Left lung (tissue), 10 donors: ENCODE data around the gene UBE2V1. TPM values are rescaled to one million over a fixed set of nuclear protein-coding genes. Genes with fewer than 3 reads are reported as not detected.

Source experiments
- ATAC-seq: fragments of 200-7000 bp; cut with Tn5 transposase; one replicate; pipeline ENCODE4 v1.9.1; 2020; ENCODE audit warnings: moderate library complexity
- DNase-seq, 4 donors: peaks; one replicate each; pipeline ENCODE4 v3.0.0-alpha.2; 2013 to 2020
- H3K27ac ChIP-seq, 2 donors: fragments of 200-600 bp; sonication (generic) in 1 of 2; one replicate each; pipeline versions ENCODE4 v1.5.0 to v1.8.0; 2020 to 2021
- H3K27me3 ChIP-seq, 2 donors: fragments of 200-600 bp; sonication (generic) in 1 of 2; one replicate each; pipeline versions ENCODE4 v1.5.0 to v1.8.0; 2020 to 2021
- H3K36me3 ChIP-seq, 2 donors: fragments of 200-600 bp; sonication (generic) in 1 of 2; one replicate each; pipeline versions ENCODE4 v1.5.0 to v1.8.0; 2020 to 2021
- H3K4me1 ChIP-seq, 2 donors: fragments of 200-600 bp; one replicate each; pipeline ENCODE4 v1.8.0; 2021
- H3K4me3 ChIP-seq, 2 donors: fragments of 200-600 bp; sonication (generic) in 1 of 2; one replicate each; pipeline versions ENCODE4 v1.5.0 to v1.8.0; 2020 to 2021; ENCODE audit warnings: mild to moderate bottlenecking in 1 of 2
- H3K9me3 ChIP-seq, 2 donors: fragments of 200-600 bp; sonication (generic) in 1 of 2; one replicate each; pipeline versions ENCODE4 v1.5.0 to v1.8.0; 2020 to 2021
- intact Hi-C, 2 donors: fragments of 100-400 bp; cut with DNase I; formaldehyde crosslinking; loops; one replicate each; pipeline versions ENCODE4 v1.11.2 to v1.14.2; 2022
- polyA plus RNA-seq, 6 donors: library from polyadenylated mRNA; unstranded; fragments of 120-200 nt; gene quantifications; one replicate each; pipeline ENCODE4 v1.2.1, GENCODE V29; 2013; ENCODE audit not compliant: insufficient read length in 6 of 6
- total RNA-seq, 2 donors: library from RNA; stranded (reverse); fragmentation: NEBNext Ultra II Directional; extraction: Animal tissue kit (Norgen Biotek cat#: 25700); gene quantifications; one replicate each; pipeline ENCODE4 v1.2.1, GENCODE V29; 2021
- TF ChIP-seq, protein P1 (sequence below), 2 donors: fragments of 200-600 bp; sonication (generic) in 1 of 2; IDR thresholded peaks; one replicate each; pipeline versions ENCODE4 v1.5.0 to v1.8.0; 2021; ENCODE audit warnings: antibody characterized with exemption in 2 of 2
- donor health status: DM: no; HTN: yes; CAD: no.
- donor health status: DM: no; HTN: no; CAD: no.

UBE2V1 gene
- total and polyA plus RNA-seq, 8 donors, result 72.6 to 178 (median 152) TPM

- peaks cover 0 to 14% of the 10 kb centered on the region in 2 donors for H3K4me1 ChIP-seq
- intact Hi-C loops, result loop anchor here in 1 of 2 donors (5.0 kb wide), 1 partner anchor 45 kb away; no protein-coding TSS in a partner anchor
- H3K4me3 ChIP-seq, result no peak overlapping the region
- DNase-seq, result no peak
- TF ChIP-seq, protein P1, sequence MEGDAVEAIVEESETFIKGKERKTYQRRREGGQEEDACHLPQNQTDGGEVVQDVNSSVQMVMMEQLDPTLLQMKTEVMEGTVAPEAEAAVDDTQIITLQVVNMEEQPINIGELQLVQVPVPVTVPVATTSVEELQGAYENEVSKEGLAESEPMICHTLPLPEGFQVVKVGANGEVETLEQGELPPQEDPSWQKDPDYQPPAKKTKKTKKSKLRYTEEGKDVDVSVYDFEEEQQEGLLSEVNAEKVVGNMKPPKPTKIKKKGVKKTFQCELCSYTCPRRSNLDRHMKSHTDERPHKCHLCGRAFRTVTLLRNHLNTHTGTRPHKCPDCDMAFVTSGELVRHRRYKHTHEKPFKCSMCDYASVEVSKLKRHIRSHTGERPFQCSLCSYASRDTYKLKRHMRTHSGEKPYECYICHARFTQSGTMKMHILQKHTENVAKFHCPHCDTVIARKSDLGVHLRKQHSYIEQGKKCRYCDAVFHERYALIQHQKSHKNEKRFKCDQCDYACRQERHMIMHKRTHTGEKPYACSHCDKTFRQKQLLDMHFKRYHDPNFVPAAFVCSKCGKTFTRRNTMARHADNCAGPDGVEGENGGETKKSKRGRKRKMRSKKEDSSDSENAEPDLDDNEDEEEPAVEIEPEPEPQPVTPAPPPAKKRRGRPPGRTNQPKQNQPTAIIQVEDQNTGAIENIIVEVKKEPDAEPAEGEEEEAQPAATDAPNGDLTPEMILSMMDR (IDR thresholded peaks at IDR 0.05), result no peak
- no peaks in the 10 kb centered on the region for H3K9me3 ChIP-seq
- no peaks in the 10 kb centered on the region for H3K27me3 ChIP-seq
- no peak overlapping the region for H3K27ac ChIP-seq
- ATAC-seq, result peak; percentile 5
- peaks cover 0 to 39% of the 10 kb centered on the region in 2 donors for H3K36me3 ChIP-seq
These were observed 8.9 kb upstream of the UBE2V1 start for GRCh38 chr20:50121858-50122271.

GRCh38 chr20:50120935-50121693 lies 8.2 kb upstream of the UBE2V1 start:
- intact Hi-C loops, result loop anchor here in 1 of 2 donors (5.0 kb wide), 1 partner anchor 46 kb away; no protein-coding TSS in a partner anchor
- ATAC-seq, result peak; percentile 88
- Histone ChIP-seq H3K27ac (peak overlapping the region in 1 of 2 donors; percentile 18), H3K4me1 (peaks cover 3 to 19% of the 10 kb centered on the region in 2 donors), H3K4me3 (no peak overlapping the region), H3K36me3 (peaks cover 0 to 32% of the 10 kb centered on the region in 2 donors), H3K27me3 (no peaks in the 10 kb centered on the region), H3K9me3 (no peaks in the 10 kb centered on the region)
- DNase-seq, result peak in 2 of 4 donors; percentile 48 to 56
- TF ChIP-seq, protein P1 (IDR thresholded peaks at IDR 0.05), result peak; percentile 59 to 80

DNA sequence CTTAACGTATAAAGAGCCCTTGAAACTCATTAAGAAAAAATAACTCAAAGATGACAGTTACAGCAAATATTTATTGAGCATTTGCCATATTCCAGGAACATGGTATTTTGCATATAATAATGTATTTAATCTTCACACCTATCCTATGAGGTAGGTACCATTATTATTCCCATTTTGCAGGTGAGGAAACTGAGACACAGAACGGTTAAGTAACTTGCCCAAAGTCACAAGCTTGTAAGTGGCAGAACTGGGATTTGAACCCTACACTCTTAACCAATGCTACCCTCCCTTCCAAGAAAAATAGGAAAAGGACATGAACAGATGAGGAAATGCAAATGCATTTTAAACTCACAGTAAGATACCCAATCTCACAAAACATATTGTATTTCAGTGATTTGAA lies 5.3 kb upstream of the UBE2V1 start:
- TF ChIP-seq, protein P1 (IDR thresholded peaks at IDR 0.05), result no peak
- intact Hi-C loops, result no loop called here
- no peak overlapping the region for H3K4me3 ChIP-seq

DNA sequence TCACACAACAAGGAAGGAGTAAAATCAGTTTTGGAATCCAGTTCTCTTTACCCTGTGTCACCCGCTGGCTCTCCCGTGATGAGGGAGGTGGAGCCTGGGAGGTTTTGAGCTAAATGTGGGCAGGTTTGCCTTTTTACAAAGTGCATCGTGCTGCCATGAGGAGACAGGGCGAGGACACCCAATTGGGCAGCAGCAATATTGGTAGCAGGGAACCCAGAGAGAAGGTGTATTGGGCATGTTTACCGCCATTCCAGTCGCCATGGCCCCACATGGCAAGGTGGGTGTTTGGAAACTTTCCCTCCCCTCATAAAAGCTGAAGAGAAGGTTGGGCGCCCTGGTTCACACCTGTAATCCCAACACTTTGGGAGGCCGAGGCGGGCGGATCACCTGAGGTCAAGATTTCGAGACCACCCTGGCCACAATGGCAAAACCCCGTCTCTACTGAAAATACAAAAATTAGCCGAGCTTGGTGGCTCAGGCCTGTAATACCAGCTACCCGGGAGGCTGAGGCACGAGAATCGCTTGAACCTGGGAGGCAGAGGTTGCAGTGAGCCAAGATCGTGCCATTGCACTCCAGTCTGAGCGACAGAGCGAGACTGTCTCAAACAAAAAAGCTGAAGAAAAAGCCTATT lies 3.5 kb upstream of the UBE2V1 start:
- TF ChIP-seq, protein P1 (IDR thresholded peaks at IDR 0.05), result no peak
- Histone ChIP-seq H3K4me3 (peak overlapping the region in 1 of 2 donors; percentile 49), H3K27ac (peak overlapping the region in 1 of 2 donors; percentile 59), H3K27me3 (no peaks in the 10 kb centered on the region), H3K9me3 (no peaks in the 10 kb centered on the region), H3K36me3 (no peaks in the 10 kb centered on the region), H3K4me1 (peaks cover 9 to 53% of the 10 kb centered on the region in 2 donors)
- intact Hi-C loops, result no loop called here
- DNase-seq (no peak), ATAC-seq (no peak)

More for the DNA sequence above, 5.3 kb upstream of the UBE2V1 start:
- Histone ChIP-seq H3K27ac (no peak overlapping the region), H3K4me1 (peaks cover 3 to 48% of the 10 kb centered on the region in 2 donors), H3K27me3 (no peaks in the 10 kb centered on the region), H3K9me3 (no peaks in the 10 kb centered on the region), H3K36me3 (peaks cover 0 to 3% of the 10 kb centered on the region in 2 donors)
- DNase-seq, result no peak
- ATAC-seq, result no peak
